Measurements from ENCODE around the gene IGFLR1. TPM values are rescaled to one million over a fixed set of nuclear protein-coding genes. Genes with fewer than 3 reads are reported as not detected.

IGFLR1 gene
- total and polyA plus RNA-seq, 2 of the 8 experiments (the other 6 are each of a cell fraction or from before 2014, with no cell fraction given) = 8.4 to 28.9 TPM

GRCh38 chr19:35759697-35760096, 17.4 kb upstream of the IGFLR1 start (continued):
- TF ChIP-seq TBP (IDR thresholded peaks at IDR 0.05; ENCODE audit: low read depth, low read length) (no peak), GTF2F1 (IDR thresholded peaks at IDR 0.05; ENCODE audit: borderline replicate concordance, low read depth, low read length) (no peak), BRCA1 (IDR thresholded peaks at IDR 0.05; ENCODE audit: low read depth, low read length) (no peak), CBX8 (IDR thresholded peaks at IDR 0.05; ENCODE audit: borderline replicate concordance, low read depth, low read length) (no peak), TCF12 (IDR thresholded peaks at IDR 0.05; ENCODE audit: low read depth, low read length) (no peak), TEAD4 (IDR thresholded peaks at IDR 0.05; ENCODE audit: low read depth, low read length) (no peak), SRF (IDR thresholded peaks at IDR 0.05; ENCODE audit: low read depth, low read length) (no peak), SP1 (IDR thresholded peaks at IDR 0.05; ENCODE audit: low read depth, low read length) (no peak)

Measured in H1 (cell line).